Measurements from ENCODE around the gene WDR70.

WDR70 gene

DNA sequence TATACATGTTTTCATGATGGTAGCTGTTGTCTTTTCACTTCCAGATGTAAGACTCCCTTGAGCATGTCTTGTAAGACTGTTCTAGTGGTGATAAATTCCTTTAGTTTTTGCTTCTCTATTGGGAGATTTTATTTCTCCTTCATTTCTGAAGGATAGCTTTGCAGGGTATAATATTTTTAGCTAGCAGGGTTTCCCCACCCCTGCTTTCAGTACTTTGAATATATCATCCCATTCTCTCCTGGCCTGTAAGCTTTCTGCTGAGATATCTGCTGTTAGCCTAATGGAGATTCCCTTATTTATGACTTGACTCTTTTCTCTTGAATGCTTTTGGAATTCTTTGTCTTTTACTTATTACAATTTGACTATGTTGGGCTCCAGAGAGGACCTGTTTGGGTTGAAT is 249.8 kb downstream of the WDR70 start:
- no peaks in the 10 kb centered on the region for H3K27me3 ChIP-seq (ENCODE audit: insufficient read depth, low read length, poor library complexity, severe bottlenecking)
- TF ChIP-seq EZH2phosphoT487 (IDR thresholded peaks at IDR 0.05; ENCODE audit: borderline replicate concordance) (no peak), CTCF (conservative IDR thresholded peaks at IDR 0.05; ENCODE audit: low read length) (no peak)
- H3K9ac ChIP-seq (ENCODE audit: low read depth, low read length, poor library complexity, severe bottlenecking): no peak overlapping the region
- H4K20me1 ChIP-seq (ENCODE audit: insufficient read depth, low read length, poor library complexity, severe bottlenecking): no peaks in the 10 kb centered on the region
- no peaks in the 10 kb centered on the region for H3F3A ChIP-seq (ENCODE audit: low read depth)
- no peaks in the 10 kb centered on the region for H3K4me1 ChIP-seq (ENCODE audit: insufficient read depth, low read length, poor library complexity, severe bottlenecking)
- peaks cover 18% of the 10 kb centered on the region for H3K9me3 ChIP-seq (ENCODE audit: insufficient read depth, low read depth, low read length)
- no peaks in the 10 kb centered on the region for H3K36me3 ChIP-seq (ENCODE audit: insufficient read depth, low read length)
- no peaks in the 10 kb centered on the region for H3K79me2 ChIP-seq (ENCODE audit: insufficient read depth, low read length)
- no peak overlapping the region for H3K4me2 ChIP-seq (ENCODE audit: low read depth, low read length, poor library complexity, severe bottlenecking)
- no peak overlapping the region for H3K4me3 ChIP-seq (ENCODE audit: low read length, poor library complexity, severe bottlenecking)
- H3K9me2 ChIP-seq (replicated peaks; ENCODE audit: low read depth, low read length): no peaks in the 10 kb centered on the region
- H2AFZ ChIP-seq (ENCODE audit: low read length): no peak overlapping the region

DNA sequence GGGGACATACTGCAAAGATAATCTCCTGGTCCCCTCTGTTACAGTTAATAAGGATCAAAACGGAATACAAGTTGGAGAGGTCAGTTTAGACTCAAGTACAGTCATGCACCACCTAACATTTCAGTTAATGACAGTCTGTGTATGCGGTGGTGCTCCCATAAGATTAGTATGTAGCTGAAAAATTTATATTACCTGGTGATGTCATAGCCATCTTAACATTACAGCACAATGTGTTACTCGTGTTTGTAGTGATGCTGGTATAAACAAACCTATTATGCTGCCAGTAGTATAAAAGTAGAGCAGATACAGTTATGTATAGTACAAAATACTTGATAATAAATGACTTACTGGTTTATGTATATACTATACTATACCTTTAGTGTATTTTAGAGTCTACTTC is 252.8 kb downstream of the WDR70 start:
- no peak overlapping the region for H3K4me2 ChIP-seq (ENCODE audit: low read depth, low read length, poor library complexity, severe bottlenecking)
- no peaks in the 10 kb centered on the region for H4K20me1 ChIP-seq (ENCODE audit: insufficient read depth, low read length, poor library complexity, severe bottlenecking)
- H3K27me3 ChIP-seq (ENCODE audit: insufficient read depth, low read length, poor library complexity, severe bottlenecking): no peaks in the 10 kb centered on the region
- no peak overlapping the region for H3K9ac ChIP-seq (ENCODE audit: low read depth, low read length, poor library complexity, severe bottlenecking)
- H2AFZ ChIP-seq (ENCODE audit: low read length): no peak overlapping the region
- H3F3A ChIP-seq (ENCODE audit: low read depth): no peaks in the 10 kb centered on the region
- no peak for TF ChIP-seq CTCF (conservative IDR thresholded peaks at IDR 0.05; ENCODE audit: low read length)
- no peak for TF ChIP-seq EZH2phosphoT487 (IDR thresholded peaks at IDR 0.05; ENCODE audit: borderline replicate concordance)
- no peaks in the 10 kb centered on the region for H3K79me2 ChIP-seq (ENCODE audit: insufficient read depth, low read length)
- H3K4me1 ChIP-seq (ENCODE audit: insufficient read depth, low read length, poor library complexity, severe bottlenecking): no peaks in the 10 kb centered on the region
- H3K9me3 ChIP-seq (ENCODE audit: insufficient read depth, low read depth, low read length): peaks cover 18% of the 10 kb centered on the region
- no peaks in the 10 kb centered on the region for H3K9me2 ChIP-seq (replicated peaks; ENCODE audit: low read depth, low read length)
- H3K4me3 ChIP-seq (ENCODE audit: low read length, poor library complexity, severe bottlenecking): no peak overlapping the region
- no peaks in the 10 kb centered on the region for H3K36me3 ChIP-seq (ENCODE audit: insufficient read depth, low read length)

GRCh38 chr5:37637165-37637845 is 258.2 kb downstream of the WDR70 start:
- Histone ChIP-seq H3K4me3 (ENCODE audit: low read length, poor library complexity, severe bottlenecking) (no peak overlapping the region), H3K36me3 (ENCODE audit: insufficient read depth, low read length) (no peaks in the 10 kb centered on the region), H3K79me2 (ENCODE audit: insufficient read depth, low read length) (no peaks in the 10 kb centered on the region), H3K4me1 (ENCODE audit: insufficient read depth, low read length, poor library complexity, severe bottlenecking) (peaks cover 10% of the 10 kb centered on the region), H2AFZ (ENCODE audit: low read length) (no peak overlapping the region), H4K20me1 (ENCODE audit: insufficient read depth, low read length, poor library complexity, severe bottlenecking) (no peaks in the 10 kb centered on the region), H3F3A (ENCODE audit: low read depth) (no peaks in the 10 kb centered on the region), H3K4me2 (ENCODE audit: low read depth, low read length, poor library complexity, severe bottlenecking) (no peak overlapping the region), H3K9me3 (ENCODE audit: insufficient read depth, low read depth, low read length) (no peaks in the 10 kb centered on the region), H3K9ac (ENCODE audit: low read depth, low read length, poor library complexity, severe bottlenecking) (no peak overlapping the region), H3K27me3 (ENCODE audit: insufficient read depth, low read length, poor library complexity, severe bottlenecking) (no peaks in the 10 kb centered on the region), H3K9me2 (replicated peaks; ENCODE audit: low read depth, low read length) (no peaks in the 10 kb centered on the region)
- TF ChIP-seq EZH2phosphoT487 (IDR thresholded peaks at IDR 0.05; ENCODE audit: borderline replicate concordance) (no peak), CTCF (conservative IDR thresholded peaks at IDR 0.05; ENCODE audit: low read length) (no peak)

Data from Loucy (cell line).